Measurements from ENCODE around the gene BEST1. TPM values are rescaled to one million over a fixed set of nuclear protein-coding genes. Genes with fewer than 3 reads are reported as not detected.

The BEST1 gene
- total RNA-seq, 4 donors from 2014 or later = 3.0 to 4.0 (median 3.4) TPM

GRCh38 chr11:61907871-61908729 is 42.1 kb upstream of the BEST1 start:
- H3K9me3 ChIP-seq = no peaks in the 10 kb centered on the region
- no CpG with 5 or more reads among the region's 21 CpGs for WGBS, 2 donors (ENCODE audit: low coverage in 1 of 2)
- no peak for TF ChIP-seq CTCF (IDR thresholded peaks at IDR 0.05)
- H3K4me1 ChIP-seq = peaks cover 0 to 56% (median 17%) of the 10 kb centered on the region in 3 donors
- H3K27ac ChIP-seq = peak overlapping the region in 1 of 4 donors; percentile 50
- ATAC-seq = no peak
- H3K36me3 ChIP-seq = peaks cover 0 to 50% of the 10 kb centered on the region in 2 donors
- no peak overlapping the region for H3K4me3 ChIP-seq
- H3K27me3 ChIP-seq = no peaks in the 10 kb centered on the region

DNA sequence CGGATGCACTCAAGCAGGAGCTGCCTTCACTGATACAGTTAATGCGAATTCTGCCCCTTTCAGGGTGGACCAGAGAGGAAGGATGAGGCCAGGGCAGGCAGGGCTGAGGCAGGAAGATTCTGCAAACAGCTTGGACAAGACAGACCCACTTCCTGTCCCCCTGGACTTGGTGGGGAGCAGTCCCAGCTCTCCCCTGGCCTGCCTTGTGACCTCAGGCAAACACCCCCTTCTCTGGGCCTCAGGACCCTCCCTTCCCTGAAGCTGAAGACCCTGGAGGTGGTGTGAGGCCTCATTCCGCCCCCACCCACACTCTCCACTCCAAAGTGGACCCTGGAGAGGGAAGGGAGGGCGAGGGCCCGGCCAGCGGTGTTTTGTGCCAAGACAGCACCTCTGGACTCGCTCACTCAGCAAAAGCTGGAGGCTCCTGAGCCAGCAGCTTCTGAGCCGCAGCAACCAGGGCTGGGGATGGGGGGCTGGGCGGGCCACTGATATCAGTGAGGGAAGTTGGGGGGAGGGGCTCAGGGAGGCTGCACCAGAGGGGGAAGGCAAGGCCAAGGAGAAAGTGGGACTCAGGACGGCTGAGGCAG is 41.3 kb upstream of the BEST1 start:
- Histone ChIP-seq H3K27me3 (no peaks in the 10 kb centered on the region), H3K4me3 (no peak overlapping the region), H3K36me3 (peaks cover 0 to 43% of the 10 kb centered on the region in 2 donors), H3K9me3 (no peaks in the 10 kb centered on the region), H3K27ac (peak overlapping the region in 2 of 4 donors; percentile 37 to 50), H3K4me1 (peaks cover 0 to 63% (median 17%) of the 10 kb centered on the region in 3 donors)
- ATAC-seq = peak; percentile 30
- no peak for TF ChIP-seq POLR2AphosphoS5 (IDR thresholded peaks at IDR 0.05)
- no peak for TF ChIP-seq CTCF (IDR thresholded peaks at IDR 0.05)
- no peak for TF ChIP-seq POLR2A (IDR thresholded peaks at IDR 0.05)
- TF ChIP-seq EP300 (IDR thresholded peaks at IDR 0.05) = no peak
- 100% methylated on average over 1 of the region's 10 CpGs; no CpG with 5 or more reads in 1 of the 2 donors for WGBS, 2 donors (ENCODE audit: low coverage in 1 of 2)

GRCh38 chr11:61910187-61911127 is 39.7 kb upstream of the BEST1 start:
- no peaks in the 10 kb centered on the region for H3K9me3 ChIP-seq
- 60 to 76% methylated on average over 2 to 5 of the region's 13 CpGs for WGBS, 2 donors (ENCODE audit: low coverage in 1 of 2)
- TF ChIP-seq POLR2AphosphoS5 (IDR thresholded peaks at IDR 0.05) (no peak), EP300 (IDR thresholded peaks at IDR 0.05) (no peak), POLR2A (IDR thresholded peaks at IDR 0.05) (no peak), CTCF (IDR thresholded peaks at IDR 0.05) (no peak)
- no peaks in the 10 kb centered on the region for H3K27me3 ChIP-seq
- ATAC-seq = peak; percentile 20
- H3K4me3 ChIP-seq = no peak overlapping the region
- H3K4me1 ChIP-seq = peaks cover 0 to 77% (median 17%) of the 10 kb centered on the region in 3 donors
- H3K27ac ChIP-seq = peak overlapping the region in 3 of 4 donors; percentile 54 to 61 (median 60)
- H3K36me3 ChIP-seq = peaks cover 0 to 27% of the 10 kb centered on the region in 2 donors

DNA sequence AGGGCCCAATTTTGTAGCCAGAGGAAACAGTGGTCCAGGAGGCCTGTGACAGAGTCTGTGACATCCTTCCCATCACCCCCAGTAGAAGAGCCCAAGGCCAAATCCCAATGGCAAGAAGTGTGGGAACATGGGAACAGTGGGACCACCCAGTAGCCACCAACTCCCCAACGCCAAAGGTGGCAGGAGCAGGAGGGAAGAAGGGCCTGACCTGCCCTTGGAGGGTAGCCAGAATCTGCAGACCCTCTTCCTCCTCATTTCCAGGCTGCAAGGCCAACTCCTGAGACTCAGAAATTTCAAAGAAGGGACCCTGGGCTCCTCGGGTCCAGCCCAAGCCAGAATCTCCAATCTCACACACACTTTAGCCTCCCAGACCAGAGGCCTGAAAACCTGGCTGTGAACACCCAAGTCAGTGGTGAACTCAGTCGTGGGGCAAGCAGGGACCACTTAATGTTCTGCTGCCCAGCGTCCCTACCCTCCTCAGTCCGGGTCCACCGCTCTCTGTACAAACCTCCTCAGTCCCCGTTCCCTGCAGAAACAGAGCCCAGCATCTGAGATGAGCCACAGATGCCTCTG is 38.9 kb upstream of the BEST1 start:
- no peak for TF ChIP-seq POLR2A (IDR thresholded peaks at IDR 0.05)
- no peak for TF ChIP-seq CTCF (IDR thresholded peaks at IDR 0.05)
- no peak for TF ChIP-seq EP300 (IDR thresholded peaks at IDR 0.05)
- 67% methylated on average over 3 of the region's 7 CpGs; no CpG with 5 or more reads in 1 of the 2 donors for WGBS, 2 donors (ENCODE audit: low coverage in 1 of 2)
- H3K4me1 ChIP-seq = peaks cover 0 to 80% (median 17%) of the 10 kb centered on the region in 3 donors

More for the DNA sequence above, 38.9 kb upstream of the BEST1 start:
- Histone ChIP-seq H3K36me3 (peaks cover 0 to 19% of the 10 kb centered on the region in 2 donors), H3K9me3 (no peaks in the 10 kb centered on the region), H3K4me3 (no peak overlapping the region), H3K27ac (peak overlapping the region in 3 of 4 donors; percentile 54 to 61 (median 60)), H3K27me3 (no peaks in the 10 kb centered on the region)
- ATAC-seq = no peak

Data from gastroesophageal sphincter (tissue), 4 donors.